Lung (tissue), 12 donors: ENCODE measurements around the gene GSK3A. TPM values are rescaled to one million over a fixed set of nuclear protein-coding genes. Genes with fewer than 3 reads are reported as not detected.
A peak's percentile ranks its signal among the peaks of the same experiment; 100 is the strongest.

Source experiments
- ATAC-seq: fragments of 200-7000 bp; cut with Tn5 transposase; one replicate; pipeline ENCODE4 v1.9.1; 2020; ENCODE audit warnings: moderate number of reproducible peaks; ENCODE audit not compliant: insufficient read depth, low FRiP score
- DNase-seq, 3 donors: peaks; one replicate each; pipeline ENCODE4 v3.0.0-alpha.2; 2013 to 2017
- H3K27ac ChIP-seq, 2 donors: one replicate each; pipeline ENCODE4 v1.5.1; 2013; ENCODE audit warnings: mild to moderate bottlenecking in 2 of 2, moderate library complexity in 2 of 2, control low read depth in 1 of 2, inconsistent platforms in 1 of 2, low read depth in 1 of 2, low read length in 1 of 2
- H3K27me3 ChIP-seq, 3 donors: one replicate each; pipeline ENCODE4 v1.5.1; 2013; ENCODE audit warnings: low read length in 2 of 3; ENCODE audit not compliant: control insufficient read depth in 3 of 3, insufficient read depth in 3 of 3
- H3K36me3 ChIP-seq, 4 donors: one replicate each; pipeline ENCODE4 v1.5.1; 2013; ENCODE audit warnings: low read length in 4 of 4, mild to moderate bottlenecking in 1 of 4, moderate library complexity in 1 of 4; ENCODE audit not compliant: control insufficient read depth in 4 of 4, insufficient read depth in 4 of 4
- H3K4me1 ChIP-seq, 5 donors: one replicate each; pipeline ENCODE4 v1.5.1; 2013; ENCODE audit warnings: low read length in 5 of 5, mild to moderate bottlenecking in 2 of 5, moderate library complexity in 1 of 5; ENCODE audit not compliant: control insufficient read depth in 5 of 5, insufficient read depth in 5 of 5
- H3K4me3 ChIP-seq: one replicate; pipeline ENCODE4 v1.5.1; 2013; ENCODE audit warnings: mild to moderate bottlenecking, control low read depth, moderate library complexity
- H3K9ac ChIP-seq, 2 donors: one replicate each; pipeline ENCODE4 v1.5.1; 2013; ENCODE audit warnings: low read length in 2 of 2, control low read depth in 1 of 2; ENCODE audit not compliant: insufficient read depth in 1 of 2
- H3K9me3 ChIP-seq, 4 donors: one replicate each; pipeline ENCODE4 v1.5.1; 2013; ENCODE audit warnings: low read length in 3 of 4, mild to moderate bottlenecking in 1 of 4, moderate library complexity in 1 of 4; ENCODE audit not compliant: control insufficient read depth in 4 of 4, insufficient read depth in 3 of 4
- CTCF ChIP-seq: IDR thresholded peaks from 2 replicates; pipeline ENCODE4 v1.5.1; 2012; ENCODE audit warnings: mild to moderate bottlenecking; ENCODE audit errors: control extremely low read depth, extremely low read depth
- WGBS, 2 donors: extraction: QIAGEN DNeasy Blood & Tissue Kit; methylation state at CpG; one replicate each; pipeline ENCODE4 v1.1.7; 2013; 5-methylcytosine and 5-hydroxymethylcytosine counted together
- polyA plus RNA-seq, 2 donors: library from polyadenylated mRNA; stranded (reverse); fragments of 200-250 nt; gene quantifications; one replicate each; pipeline ENCODE4 v1.2.1, GENCODE V29; 2013
- total RNA-seq, 2 donors: library from RNA; depleted of rRNA in 1 of 2; stranded (reverse); fragments of >200 nt in 1 of 2; gene quantifications; one replicate each; pipeline ENCODE4 v1.2.1, GENCODE V29; 2014 to 2021
- donor health status: control.
- donor health status: control.
- donor health status: Bipolar disorder and iron deficiency.
- donor health status: healthy.
- donor health status: DM: yes; HTN: yes; CAD: no.

Gene GSK3A
- total and polyA plus RNA-seq, 4 donors = 23.7 to 54.2 (median 46.2) TPM

- peaks cover 0 to 22% (median 9%) of the 10 kb centered on the region in 5 donors for H3K4me1 ChIP-seq
These were observed 30.1 kb upstream of the GSK3A start for GRCh38 chr19:42272535-42272897.

GRCh38 chr19:42271861-42272534 lies 29.6 kb upstream of the GSK3A start:
- 88 to 90% methylated on average over 34 to 35 of the region's 35 CpGs for WGBS, 2 donors
- H3K4me3 ChIP-seq = no peak overlapping the region
- H3K27ac ChIP-seq = no peak overlapping the region
- no peak overlapping the region for H3K9ac ChIP-seq
- H3K4me1 ChIP-seq = peaks cover 0 to 22% (median 9%) of the 10 kb centered on the region in 5 donors
- TF ChIP-seq CTCF = no peak
- no peak for ATAC-seq
- peaks cover 4 to 34% (median 19%) of the 10 kb centered on the region in 4 donors for H3K36me3 ChIP-seq
- DNase-seq = no peak
- no peaks in the 10 kb centered on the region for H3K9me3 ChIP-seq
- no peaks in the 10 kb centered on the region for H3K27me3 ChIP-seq

More at GRCh38 chr19:42272535-42272897, 30.1 kb upstream of the GSK3A start:
- DNase-seq = no peak
- peaks cover 4 to 34% (median 19%) of the 10 kb centered on the region in 4 donors for H3K36me3 ChIP-seq
- no peaks in the 10 kb centered on the region for H3K27me3 ChIP-seq
- ATAC-seq = no peak
- H3K4me3 ChIP-seq = no peak overlapping the region
- H3K9me3 ChIP-seq = no peaks in the 10 kb centered on the region
- H3K9ac ChIP-seq = no peak overlapping the region
- no peak overlapping the region for H3K27ac ChIP-seq
- TF ChIP-seq CTCF = no peak
- WGBS, 2 donors = 90 to 94% methylated on average over 8 to 9 of the region's 9 CpGs

- H3K4me3 ChIP-seq = no peak overlapping the region
- peaks cover 4 to 34% (median 15%) of the 10 kb centered on the region in 4 donors for H3K36me3 ChIP-seq
- H3K9ac ChIP-seq = no peak overlapping the region
- no peaks in the 10 kb centered on the region for H3K27me3 ChIP-seq
- 50 to 60% methylated on average over 3 of the region's 3 CpGs for WGBS, 2 donors
- TF ChIP-seq CTCF = no peak
- no peak for ATAC-seq
- DNase-seq = no peak
- H3K27ac ChIP-seq = peak overlapping the region in 1 of 2 donors; percentile 96
- H3K9me3 ChIP-seq = no peaks in the 10 kb centered on the region
- peaks cover 0 to 22% (median 9%) of the 10 kb centered on the region in 5 donors for H3K4me1 ChIP-seq
These were observed 28.6 kb upstream of the GSK3A start for GRCh38 chr19:42271045-42271419.
